H9 (cell line): Measurements from ENCODE around the gene TRMT2A. TPM values are rescaled to one million over a fixed set of nuclear protein-coding genes. Genes with fewer than 3 reads are reported as not detected.
A peak's percentile ranks its signal among the peaks of the same experiment; 100 is the strongest.

Experiments
- DNase-seq: peaks from one replicate; pipeline ENCODE4 v3.0.0-alpha.2; 2017
- H2AFZ ChIP-seq: one replicate; pipeline ENCODE4 v1.6.1; 2013; ENCODE audit warnings: mild to moderate bottlenecking, low read length, control low read depth, moderate library complexity
- H2AK5ac ChIP-seq: 2 replicates; pipeline ENCODE4 v1.6.1; 2013; ENCODE audit warnings: low read length, control low read depth, mixed read lengths; ENCODE audit not compliant: insufficient read length
- H2BK120ac ChIP-seq: one replicate; pipeline ENCODE4 v1.6.1; 2013; ENCODE audit warnings: low read depth, mild to moderate bottlenecking, low read length, control low read depth, inconsistent platforms; ENCODE audit not compliant: poor library complexity, severe bottlenecking
- H2BK12ac ChIP-seq: 2 replicates; pipeline ENCODE4 v1.6.1; 2013; ENCODE audit warnings: low read length, control low read depth, mixed read lengths, low read depth; ENCODE audit not compliant: insufficient read length
- H2BK15ac ChIP-seq: 2 replicates; pipeline ENCODE4 v1.6.1; 2013; ENCODE audit warnings: low read depth, low read length, control low read depth
- H2BK20ac ChIP-seq: one replicate; pipeline ENCODE4 v1.6.1; 2013; ENCODE audit warnings: low read depth, mild to moderate bottlenecking, low read length, control low read depth, inconsistent platforms; ENCODE audit not compliant: poor library complexity, severe bottlenecking
- H2BK5ac ChIP-seq: 2 replicates; pipeline ENCODE4 v1.6.1; 2013; ENCODE audit warnings: low read length, control low read depth, mixed read lengths; ENCODE audit not compliant: insufficient read length
- H3K14ac ChIP-seq: 2 replicates; pipeline ENCODE4 v1.6.1; 2013; ENCODE audit warnings: low read length, control low read depth; ENCODE audit not compliant: insufficient read depth
- H3K18ac ChIP-seq: 2 replicates; pipeline ENCODE4 v1.6.1; 2013; ENCODE audit warnings: low read depth, mild to moderate bottlenecking, mixed read lengths, low read length, control low read depth; ENCODE audit not compliant: insufficient read length
- H3K23ac ChIP-seq: 2 replicates; pipeline ENCODE4 v1.6.1; 2013; ENCODE audit warnings: low read length, control low read depth, mixed read lengths, low read depth; ENCODE audit not compliant: insufficient read length
- H3K23me2 ChIP-seq: 2 replicates; pipeline ENCODE4 v1.6.1; 2013; ENCODE audit warnings: low read depth, mild to moderate bottlenecking, mixed read lengths, low read length, control low read depth; ENCODE audit not compliant: insufficient read length, poor library complexity, severe bottlenecking
- H3K27ac ChIP-seq: 2 replicates; pipeline ENCODE4 v1.5.1; 2013; ENCODE audit warnings: low read length, control low read depth, mixed read lengths, low read depth; ENCODE audit not compliant: insufficient read length
- H3K27me3 ChIP-seq: 2 replicates; pipeline ENCODE4 v1.6.1; 2013; ENCODE audit warnings: low read length, control low read depth, inconsistent platforms; ENCODE audit not compliant: insufficient read depth
- H3K4ac ChIP-seq: 2 replicates; pipeline ENCODE4 v1.6.1; 2013; ENCODE audit warnings: low read depth, mild to moderate bottlenecking, control low read depth, inconsistent platforms, low read length, moderate library complexity
- H3K4me1 ChIP-seq: 2 replicates; pipeline ENCODE4 v1.6.1; 2013; ENCODE audit warnings: low read length, control low read depth, inconsistent platforms; ENCODE audit not compliant: insufficient read depth
- H3K4me2 ChIP-seq: 2 replicates; pipeline ENCODE4 v1.6.1; 2013; ENCODE audit warnings: low read length, control low read depth, mixed read lengths; ENCODE audit not compliant: insufficient read length, insufficient read depth
- H3K56ac ChIP-seq: 2 replicates; pipeline ENCODE4 v1.6.1; 2013; ENCODE audit warnings: low read depth, mild to moderate bottlenecking, mixed read lengths, low read length, control low read depth; ENCODE audit not compliant: insufficient read length
- H3K79me1 ChIP-seq: 2 replicates; pipeline ENCODE4 v1.6.1; 2013; ENCODE audit warnings: low read depth, mild to moderate bottlenecking, moderate library complexity, low read length, control low read depth, inconsistent platforms; ENCODE audit not compliant: insufficient read depth, poor library complexity, severe bottlenecking
- H3K79me2 ChIP-seq: 2 replicates; pipeline ENCODE4 v1.6.1; 2013; ENCODE audit warnings: low read length, control low read depth, inconsistent platforms; ENCODE audit not compliant: insufficient read depth
- H3K9ac ChIP-seq: 2 replicates; pipeline ENCODE4 v1.6.1; 2013; ENCODE audit warnings: low read length, control low read depth, mixed read lengths; ENCODE audit not compliant: insufficient read length; ENCODE audit errors: extremely low read depth
- H3K9me3 ChIP-seq: one replicate; pipeline ENCODE4 v1.6.1; 2013; ENCODE audit warnings: low read depth, low read length, inconsistent platforms; ENCODE audit not compliant: control insufficient read depth
- H3T11ph ChIP-seq: one replicate; pipeline ENCODE4 v1.6.1; 2013; ENCODE audit warnings: mild to moderate bottlenecking, low read length, control low read depth, inconsistent platforms
- H4K20me1 ChIP-seq: one replicate; pipeline ENCODE4 v1.6.1; 2013; ENCODE audit not compliant: control insufficient read depth, insufficient read length, insufficient read depth
- H4K5ac ChIP-seq: 2 replicates; pipeline ENCODE4 v1.6.1; 2013; ENCODE audit warnings: low read depth, mild to moderate bottlenecking, mixed read lengths, low read length, control low read depth; ENCODE audit not compliant: insufficient read length
- H4K8ac ChIP-seq: replicated peaks from 2 replicates; pipeline ENCODE4 v1.6.1; 2013; ENCODE audit warnings: low read length, control low read depth, mixed read lengths, low read depth; ENCODE audit not compliant: insufficient read length
- H4K91ac ChIP-seq: 2 replicates; pipeline ENCODE4 v1.6.1; 2013; ENCODE audit warnings: low read depth, mild to moderate bottlenecking, moderate library complexity, mixed read lengths, low read length, control low read depth; ENCODE audit not compliant: insufficient read length
- H3K27ac Mint-ChIP-seq, 3 experiments: 2 replicates in 2 of 3; 3 replicates in 1 of 3; pipeline ENCODE4 v1.8.0; 2020 to 2021; ENCODE audit warnings: mixed read lengths in 3 of 3, mild to moderate bottlenecking in 1 of 3, moderate library complexity in 1 of 3
- H3K27me3 Mint-ChIP-seq: 2 replicates; pipeline ENCODE4 v1.8.0; 2021; ENCODE audit warnings: low read depth, mild to moderate bottlenecking, moderate library complexity, mixed read lengths
- H3K36me3 Mint-ChIP-seq, 3 experiments: 2 replicates in 2 of 3; 3 replicates in 1 of 3; pipeline ENCODE4 v1.8.0; 2020 to 2021; ENCODE audit warnings: low read depth in 3 of 3, mixed read lengths in 3 of 3; ENCODE audit not compliant: insufficient read depth in 1 of 3
- H3K4me1 Mint-ChIP-seq, 2 experiments: 2 replicates each; pipeline ENCODE4 v1.8.0; 2020; ENCODE audit warnings: mixed read lengths in 2 of 2
- H3K4me3 Mint-ChIP-seq, 2 experiments: 2 replicates in 1 of 2; 3 replicates in 1 of 2; pipeline ENCODE4 v1.8.0; 2020 to 2021; ENCODE audit warnings: mild to moderate bottlenecking in 2 of 2, mixed read lengths in 2 of 2, moderate library complexity in 1 of 2
- H3K9me3 Mint-ChIP-seq, 2 experiments: 2 replicates in 1 of 2; 3 replicates in 1 of 2; pipeline ENCODE4 v1.8.0; 2020; ENCODE audit warnings: mild to moderate bottlenecking in 2 of 2, mixed read lengths in 2 of 2, moderate library complexity in 1 of 2
- WGBS: extraction: QIAGEN DNeasy Blood & Tissue Kit; methylation state at CpG from one replicate; pipeline ENCODE4 v1.1.7; 2013; ENCODE audit warnings: missing lambda C conversion rate, low lambda C conversion rate, mixed read lengths; ENCODE audit not compliant: insufficient read length; ENCODE audit errors: extremely low coverage; 5-methylcytosine and 5-hydroxymethylcytosine counted together
- total RNA-seq: library from RNA; stranded (reverse); gene quantifications from 2 replicates; pipeline ENCODE4 v1.2.1, GENCODE V29; 2021
- TF ChIP-seq, protein P1 (sequence below): fragments of 200-600 bp; sonication (generic); conservative IDR thresholded peaks from 3 replicates; pipeline ENCODE4 v1.8.0; 2021; ENCODE audit warnings: antibody characterized with exemption, mild to moderate bottlenecking

The TRMT2A gene
- total RNA-seq, 1 experiment from 2014 or later, result 58.2 TPM

DNA sequence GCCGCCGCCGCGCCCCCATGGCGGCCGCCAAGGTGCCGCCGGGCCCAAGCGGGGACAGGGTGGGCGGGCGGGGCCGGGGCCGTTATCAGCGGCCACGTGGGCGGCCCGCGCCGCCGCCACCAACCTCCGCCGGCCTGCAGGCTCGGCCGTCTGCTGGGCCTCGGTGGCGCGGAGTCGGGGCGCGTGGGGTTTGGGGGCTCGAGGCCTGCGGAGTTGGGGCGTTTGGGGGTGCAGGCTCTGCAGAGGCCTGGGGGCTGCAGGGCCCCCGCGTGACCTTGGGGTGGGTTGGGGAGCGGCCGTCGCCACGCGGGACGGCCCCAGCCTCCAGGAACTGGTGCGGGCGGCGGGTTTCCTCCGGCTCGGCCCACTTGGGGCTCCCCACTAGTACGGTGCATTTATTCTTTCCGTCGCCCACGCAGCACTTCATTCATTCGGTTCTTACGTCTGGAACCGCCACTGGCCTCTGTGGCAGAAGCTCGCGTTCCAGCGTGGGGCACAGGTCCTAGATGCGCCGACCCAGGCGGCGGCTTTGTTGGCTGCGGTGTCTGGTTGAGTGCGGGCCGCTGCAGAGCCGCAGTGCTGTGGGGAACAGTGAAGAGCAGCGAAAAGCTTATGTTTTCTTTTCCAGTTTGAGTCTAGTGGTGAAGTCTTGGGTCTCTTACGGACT, 740 bp upstream of the TRMT2A start:
- Histone ChIP-seq H3T11ph (no peak overlapping the region), H2BK120ac (peak overlapping the region; percentile 25), H2BK15ac (no peak overlapping the region), H3K9ac (peak overlapping the region; percentile 100), H3K14ac (peak overlapping the region; percentile 95), H3K4me2 (peak overlapping the region; percentile 74), H3K4me1 (no peaks in the 10 kb centered on the region), H2BK5ac (no peak overlapping the region), H4K8ac (no peak overlapping the region), H2AFZ (no peak overlapping the region), H4K91ac (peak overlapping the region; percentile 96), H3K79me2 (peaks cover 43% of the 10 kb centered on the region), H3K23me2 (peaks cover 8% of the 10 kb centered on the region), H3K27ac (no peak overlapping the region), H3K9me3 (no peaks in the 10 kb centered on the region), H4K5ac (no peak overlapping the region), H3K4ac (peak overlapping the region; percentile 98; the same call in 1 of the 2 replicates), H3K23ac (no peak overlapping the region), H4K20me1 (no peaks in the 10 kb centered on the region), H2AK5ac (no peak overlapping the region), H3K18ac (peak overlapping the region; percentile 89), H3K79me1 (peaks cover 14% of the 10 kb centered on the region), H3K56ac (peak overlapping the region; percentile 39), H2BK20ac (no peak overlapping the region), H2BK12ac (no peak overlapping the region), H3K27me3 (no peaks in the 10 kb centered on the region)
- whole genome bisulfite sequencing, result no CpG with 5 or more reads among the region's 66 CpGs
- TF ChIP-seq, protein P1, sequence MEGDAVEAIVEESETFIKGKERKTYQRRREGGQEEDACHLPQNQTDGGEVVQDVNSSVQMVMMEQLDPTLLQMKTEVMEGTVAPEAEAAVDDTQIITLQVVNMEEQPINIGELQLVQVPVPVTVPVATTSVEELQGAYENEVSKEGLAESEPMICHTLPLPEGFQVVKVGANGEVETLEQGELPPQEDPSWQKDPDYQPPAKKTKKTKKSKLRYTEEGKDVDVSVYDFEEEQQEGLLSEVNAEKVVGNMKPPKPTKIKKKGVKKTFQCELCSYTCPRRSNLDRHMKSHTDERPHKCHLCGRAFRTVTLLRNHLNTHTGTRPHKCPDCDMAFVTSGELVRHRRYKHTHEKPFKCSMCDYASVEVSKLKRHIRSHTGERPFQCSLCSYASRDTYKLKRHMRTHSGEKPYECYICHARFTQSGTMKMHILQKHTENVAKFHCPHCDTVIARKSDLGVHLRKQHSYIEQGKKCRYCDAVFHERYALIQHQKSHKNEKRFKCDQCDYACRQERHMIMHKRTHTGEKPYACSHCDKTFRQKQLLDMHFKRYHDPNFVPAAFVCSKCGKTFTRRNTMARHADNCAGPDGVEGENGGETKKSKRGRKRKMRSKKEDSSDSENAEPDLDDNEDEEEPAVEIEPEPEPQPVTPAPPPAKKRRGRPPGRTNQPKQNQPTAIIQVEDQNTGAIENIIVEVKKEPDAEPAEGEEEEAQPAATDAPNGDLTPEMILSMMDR, result no peak
- Mint-ChIP-seq H3K4me3 (peak overlapping the region; percentile 92 to 94), H3K9me3 (no peaks in the 10 kb centered on the region), H3K36me3 (peaks cover 45 to 64% (median 60%) of the 10 kb centered on the region in 3 experiments), H3K27me3 (no peaks in the 10 kb centered on the region), H3K27ac (peak overlapping the region; percentile 76 to 96 (median 95); a peak in 6 of 7 replicates), H3K4me1 (peaks cover 12 to 19% of the 10 kb centered on the region in 2 experiments)
- no peak for DNase-seq
